PFSK-1 (cell line): ENCODE data around the gene XRCC2.

Experiments used
- FOXP2 ChIP-seq: optimal IDR thresholded peaks from 2 replicates; pipeline ENCODE3; 2011; ENCODE audit warnings: borderline replicate concordance, control low read depth, inconsistent platforms; ENCODE audit not compliant: insufficient read depth; ENCODE audit errors: extremely low read length, extremely low read depth
- POLR2AphosphoS5 ChIP-seq: IDR thresholded peaks from 2 replicates; pipeline ENCODE4 v1.6.1; 2012; ENCODE audit warnings: low read depth, mild to moderate bottlenecking, control low read depth, low read length, moderate library complexity
- SIN3A ChIP-seq: IDR thresholded peaks from 2 replicates; pipeline ENCODE4 v1.6.1; 2012; ENCODE audit warnings: mild to moderate bottlenecking, low read length, moderate library complexity, borderline replicate concordance; ENCODE audit not compliant: insufficient read depth
- TAF1 ChIP-seq: IDR thresholded peaks from 2 replicates; pipeline ENCODE4 v1.6.1; 2012; ENCODE audit warnings: low read length, control low read depth, borderline replicate concordance; ENCODE audit not compliant: insufficient read depth
- TF ChIP-seq, protein P1 (sequence below), 2 experiments: IDR thresholded peaks; 2 replicates each; pipeline versions ENCODE4 v1.6.1 to v1.8.0; 2011 to 2012; ENCODE audit warnings: low read depth in 2 of 2, low read length in 2 of 2, control low read depth in 1 of 2, inconsistent platforms in 1 of 2, mild to moderate bottlenecking in 1 of 2, moderate library complexity in 1 of 2; ENCODE audit not compliant: insufficient read depth in 1 of 2

The XRCC2 gene

GRCh38 chr7:152667958-152668357 lies 8.0 kb downstream of the XRCC2 start:
- TF ChIP-seq, protein P1, sequence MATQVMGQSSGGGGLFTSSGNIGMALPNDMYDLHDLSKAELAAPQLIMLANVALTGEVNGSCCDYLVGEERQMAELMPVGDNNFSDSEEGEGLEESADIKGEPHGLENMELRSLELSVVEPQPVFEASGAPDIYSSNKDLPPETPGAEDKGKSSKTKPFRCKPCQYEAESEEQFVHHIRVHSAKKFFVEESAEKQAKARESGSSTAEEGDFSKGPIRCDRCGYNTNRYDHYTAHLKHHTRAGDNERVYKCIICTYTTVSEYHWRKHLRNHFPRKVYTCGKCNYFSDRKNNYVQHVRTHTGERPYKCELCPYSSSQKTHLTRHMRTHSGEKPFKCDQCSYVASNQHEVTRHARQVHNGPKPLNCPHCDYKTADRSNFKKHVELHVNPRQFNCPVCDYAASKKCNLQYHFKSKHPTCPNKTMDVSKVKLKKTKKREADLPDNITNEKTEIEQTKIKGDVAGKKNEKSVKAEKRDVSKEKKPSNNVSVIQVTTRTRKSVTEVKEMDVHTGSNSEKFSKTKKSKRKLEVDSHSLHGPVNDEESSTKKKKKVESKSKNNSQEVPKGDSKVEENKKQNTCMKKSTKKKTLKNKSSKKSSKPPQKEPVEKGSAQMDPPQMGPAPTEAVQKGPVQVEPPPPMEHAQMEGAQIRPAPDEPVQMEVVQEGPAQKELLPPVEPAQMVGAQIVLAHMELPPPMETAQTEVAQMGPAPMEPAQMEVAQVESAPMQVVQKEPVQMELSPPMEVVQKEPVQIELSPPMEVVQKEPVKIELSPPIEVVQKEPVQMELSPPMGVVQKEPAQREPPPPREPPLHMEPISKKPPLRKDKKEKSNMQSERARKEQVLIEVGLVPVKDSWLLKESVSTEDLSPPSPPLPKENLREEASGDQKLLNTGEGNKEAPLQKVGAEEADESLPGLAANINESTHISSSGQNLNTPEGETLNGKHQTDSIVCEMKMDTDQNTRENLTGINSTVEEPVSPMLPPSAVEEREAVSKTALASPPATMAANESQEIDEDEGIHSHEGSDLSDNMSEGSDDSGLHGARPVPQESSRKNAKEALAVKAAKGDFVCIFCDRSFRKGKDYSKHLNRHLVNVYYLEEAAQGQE (IDR thresholded peaks at IDR 0.05; ENCODE audit: insufficient read depth in 1 of 2, low read depth in 2 of 2, low read length in 2 of 2) = no peak
- no peak for TF ChIP-seq POLR2AphosphoS5
- TF ChIP-seq TAF1 = no peak
- TF ChIP-seq FOXP2 = no peak
- no peak for TF ChIP-seq SIN3A

GRCh38 chr7:152666078-152666477 lies 9.9 kb downstream of the XRCC2 start:
- TF ChIP-seq SIN3A = no peak
- TF ChIP-seq, protein P1 (IDR thresholded peaks at IDR 0.05; ENCODE audit: insufficient read depth in 1 of 2, low read depth in 2 of 2, low read length in 2 of 2) = no peak
- no peak for TF ChIP-seq TAF1
- no peak for TF ChIP-seq POLR2AphosphoS5
- TF ChIP-seq FOXP2 = no peak

- TF ChIP-seq, protein P1 (IDR thresholded peaks at IDR 0.05; ENCODE audit: insufficient read depth in 1 of 2, low read depth in 2 of 2, low read length in 2 of 2) = no peak
- no peak for TF ChIP-seq FOXP2
- TF ChIP-seq SIN3A = no peak
- no peak for TF ChIP-seq TAF1
- no peak for TF ChIP-seq POLR2AphosphoS5
Measured at GRCh38 chr7:152664636-152665035, 11.3 kb downstream of the XRCC2 start.

- TF ChIP-seq POLR2AphosphoS5 = no peak
- TF ChIP-seq, protein P1 (IDR thresholded peaks at IDR 0.05; ENCODE audit: insufficient read depth in 1 of 2, low read depth in 2 of 2, low read length in 2 of 2) = no peak
- TF ChIP-seq FOXP2 = no peak
- TF ChIP-seq TAF1 = no peak
- no peak for TF ChIP-seq SIN3A
Measured at GRCh38 chr7:152663931-152664330, 12.0 kb downstream of the XRCC2 start.

DNA sequence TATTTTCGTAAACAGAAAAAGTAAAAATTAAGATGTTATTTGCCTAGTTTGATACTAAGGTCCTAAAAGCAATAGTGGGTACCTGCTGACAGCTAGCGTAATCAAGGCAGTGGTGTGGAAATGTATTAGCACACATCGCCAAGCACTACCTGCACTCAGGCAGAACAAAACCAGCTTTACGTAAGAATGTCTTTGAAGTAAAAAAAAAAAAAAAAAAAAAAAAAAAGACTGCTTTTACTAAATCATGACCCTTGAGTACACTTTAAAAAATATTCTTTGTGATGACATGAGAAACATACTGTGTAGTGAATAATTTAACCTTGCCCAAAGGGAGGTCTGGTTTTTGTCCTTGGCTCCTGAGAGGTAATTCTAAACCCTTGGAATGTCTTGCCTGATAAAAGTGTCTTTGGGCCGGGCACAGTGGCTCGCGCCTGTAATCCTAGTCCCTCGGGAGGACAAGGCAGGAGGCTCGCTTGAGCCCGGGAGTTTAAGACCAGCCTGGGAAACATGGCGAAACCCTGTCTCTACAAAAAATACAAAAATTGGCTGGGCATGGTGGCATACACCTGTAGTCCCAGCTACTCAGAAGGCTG lies 12.7 kb downstream of the XRCC2 start:
- TF ChIP-seq FOXP2 (no peak), TAF1 (no peak), SIN3A (no peak), POLR2AphosphoS5 (no peak)
- TF ChIP-seq, protein P1 (IDR thresholded peaks at IDR 0.05; ENCODE audit: insufficient read depth in 1 of 2, low read depth in 2 of 2, low read length in 2 of 2) = no peak
